ENCODE measurements around the gene CD48.

Gene CD48

GRCh38 chr1:160711602-160712311, at the start of gene CD48:
CD48 (minus strand) TSS chr1:160711822; CDS start chr1:160711763, 59 bp downstream.
- peak within 1 kb of the TSS in 18 of 21 experiments; percentile 2 to 96 (median 64) for H3K27ac ChIP-seq
- H3K4me3 ChIP-seq: peak within 1 kb of the TSS; percentile 23 to 41 (median 29)

GRCh38 chr1:160761046-160761445, 49.4 kb upstream of the CD48 start:
- peak overlapping the region in 3 of 21 experiments; percentile 5 to 47 (median 18) for H3K27ac ChIP-seq

GRCh38 chr1:160759740-160760139, 48.1 kb upstream of the CD48 start:
- no peak overlapping the region for H3K27ac ChIP-seq
- H3K4me3 ChIP-seq: no peak overlapping the region

More at GRCh38 chr1:160761046-160761445, 49.4 kb upstream of the CD48 start:
- H3K4me3 ChIP-seq: no peak overlapping the region

GRCh38 chr1:160758521-160758920, 46.9 kb upstream of the CD48 start:
- Histone ChIP-seq H3K27ac (no peak overlapping the region), H3K4me3 (no peak overlapping the region)

- peak overlapping the region in 3 of 21 experiments; percentile 4 to 64 (median 39) for H3K27ac ChIP-seq
- no peak overlapping the region for H3K4me3 ChIP-seq
These were observed 45.2 kb upstream of the CD48 start for GRCh38 chr1:160756849-160757201.

GRCh38 chr1:160755911-160756848, 44.6 kb upstream of the CD48 start:
- Histone ChIP-seq H3K4me3 (no peak overlapping the region), H3K27ac (peak overlapping the region in 3 of 21 experiments; percentile 54 to 68 (median 64))

GRCh38 chr1:160755461-160755860, 43.8 kb upstream of the CD48 start:
- Histone ChIP-seq H3K4me3 (no peak overlapping the region), H3K27ac (peak overlapping the region in 4 of 21 experiments; percentile 37 to 68 (median 59))

- Histone ChIP-seq H3K27ac (no peak overlapping the region), H3K4me3 (no peak overlapping the region)
These were observed 42.0 kb upstream of the CD48 start for GRCh38 chr1:160753594-160753993.

- H3K4me3 ChIP-seq: no peak overlapping the region
- no peak overlapping the region for H3K27ac ChIP-seq
These were observed 41.3 kb upstream of the CD48 start for GRCh38 chr1:160752924-160753323.

- Histone ChIP-seq H3K4me3 (no peak overlapping the region), H3K27ac (no peak overlapping the region)
These were observed 40.8 kb upstream of the CD48 start for GRCh38 chr1:160752406-160752805.

GRCh38 chr1:160750608-160751007, 39.0 kb upstream of the CD48 start:
- Histone ChIP-seq H3K4me3 (no peak overlapping the region), H3K27ac (peak overlapping the region in 2 of 21 experiments; percentile 7 to 16)

- Histone ChIP-seq H3K27ac (no peak overlapping the region), H3K4me3 (no peak overlapping the region)
These were observed 37.3 kb upstream of the CD48 start for GRCh38 chr1:160748878-160749269.

GRCh38 chr1:160748181-160748877, 36.7 kb upstream of the CD48 start:
- Histone ChIP-seq H3K4me3 (no peak overlapping the region), H3K27ac (peak overlapping the region in 1 of 21 experiments; percentile 3)

- no peak overlapping the region for H3K4me3 ChIP-seq
- H3K27ac ChIP-seq: peak overlapping the region in 2 of 21 experiments; percentile 3 to 26
These were observed 36.1 kb upstream of the CD48 start for GRCh38 chr1:160747717-160748116.

- no peak overlapping the region for H3K4me3 ChIP-seq
These were observed 35.3 kb upstream of the CD48 start for GRCh38 chr1:160746836-160747500.

GRCh38 chr1:160745551-160745950, 33.9 kb upstream of the CD48 start:
- Histone ChIP-seq H3K27ac (peak overlapping the region in 2 of 21 experiments; percentile 51 to 88), H3K4me3 (no peak overlapping the region)

More at GRCh38 chr1:160746836-160747500, 35.3 kb upstream of the CD48 start:
- H3K27ac ChIP-seq: peak overlapping the region in 1 of 21 experiments; percentile 26

- H3K4me3 ChIP-seq: no peak overlapping the region
- H3K27ac ChIP-seq: peak overlapping the region in 3 of 21 experiments; percentile 25 to 88 (median 51)
These were observed 33.4 kb upstream of the CD48 start for GRCh38 chr1:160744852-160745520.

GRCh38 chr1:160744199-160744851, 32.7 kb upstream of the CD48 start:
- no peak overlapping the region for H3K4me3 ChIP-seq
- peak overlapping the region in 5 of 21 experiments; percentile 6 to 88 (median 13) for H3K27ac ChIP-seq
